Raji (cell line): Measurements from ENCODE around the gene MAP3K14.
A peak's percentile ranks its signal among the peaks of the same experiment; 100 is the strongest.

Experiments
- POLR2A ChIP-seq: IDR thresholded peaks from 2 replicates; pipeline ENCODE4 v1.6.1; 2011; ENCODE audit warnings: low read depth, low read length, control low read depth; ENCODE audit not compliant: insufficient read depth

MAP3K14 gene

DNA sequence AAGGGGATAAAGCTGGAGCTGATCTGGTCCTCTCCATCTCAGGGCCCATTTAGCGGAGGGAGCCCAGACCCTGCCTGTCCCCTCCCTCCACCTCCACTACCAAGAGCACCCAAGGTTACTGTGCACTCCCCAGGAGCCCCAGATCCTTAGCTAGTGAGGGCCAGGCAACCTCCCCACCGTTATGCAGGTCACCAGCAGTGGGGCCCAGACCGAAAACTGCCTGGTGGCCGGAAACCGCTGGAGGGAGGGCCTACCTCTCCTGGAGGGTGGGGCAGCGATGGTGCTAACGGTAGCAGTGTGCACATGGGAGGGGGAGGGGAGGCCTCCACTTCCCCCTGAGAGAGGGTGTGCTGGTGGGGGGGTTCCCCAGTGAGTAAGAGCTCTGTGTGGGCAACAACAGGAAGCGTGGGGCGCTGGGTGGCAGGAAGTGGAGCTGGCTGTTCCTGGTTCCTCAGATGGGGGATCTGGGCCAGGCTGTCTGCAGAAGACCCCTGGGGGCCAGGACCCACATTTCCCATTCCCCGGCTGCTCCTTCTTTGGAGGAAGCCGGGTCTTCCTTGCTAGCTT is 90.8 kb downstream of the MAP3K14 start:
- TF ChIP-seq POLR2A = peak; percentile 90

DNA sequence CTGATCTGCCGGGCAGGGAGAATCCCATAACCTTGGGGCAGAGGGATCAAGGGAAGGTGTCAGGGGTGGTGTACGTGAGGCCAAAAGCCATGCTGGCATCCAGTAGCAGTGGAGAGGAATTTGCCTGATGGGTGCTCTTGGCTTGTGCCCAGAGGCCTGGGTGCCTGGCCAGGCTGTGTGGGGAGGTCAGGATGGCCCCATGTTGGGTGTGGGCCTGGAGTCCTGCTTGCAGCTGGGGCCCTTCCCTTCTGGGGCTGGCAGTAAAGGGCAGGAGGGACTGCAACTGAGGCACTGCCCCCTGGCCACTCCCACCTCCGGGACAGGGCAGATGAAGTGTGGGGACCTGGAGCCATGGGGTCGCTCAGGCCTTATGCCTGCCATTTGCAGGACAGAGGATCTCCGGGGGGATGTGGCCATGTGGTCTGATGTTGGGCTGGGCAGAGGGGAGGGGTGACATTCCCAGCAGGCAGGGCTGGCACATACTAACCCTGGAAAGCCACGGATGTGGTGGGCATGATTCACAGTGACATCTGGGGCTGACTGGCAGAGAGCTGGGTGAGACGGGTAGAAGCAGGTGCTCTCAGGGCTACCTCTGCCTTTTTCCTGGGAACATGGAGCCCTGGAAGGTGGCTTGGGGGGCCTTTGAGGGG is 91.6 kb downstream of the MAP3K14 start:
- TF ChIP-seq POLR2A = peak; percentile 10; the same call in 1 of the 2 replicates

DNA sequence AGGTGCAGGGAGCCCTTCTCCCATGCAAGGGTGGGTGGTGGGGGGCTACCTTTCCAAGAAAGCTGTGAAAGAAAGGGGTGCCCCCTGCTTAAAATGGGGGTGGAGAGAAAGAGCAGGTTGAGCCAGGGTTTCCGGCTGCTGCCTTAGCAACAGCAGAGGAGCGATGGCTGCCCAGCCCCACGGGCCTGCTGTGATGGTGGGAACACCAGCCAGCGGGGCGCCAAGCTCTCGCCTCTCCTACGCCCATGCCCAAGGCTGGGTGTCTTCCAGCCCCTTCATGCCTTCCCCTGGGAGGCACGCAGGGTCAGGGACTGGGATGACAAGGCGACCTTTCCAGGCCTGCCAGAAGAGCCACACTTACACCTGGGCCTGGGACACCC is 92.2 kb downstream of the MAP3K14 start:
- TF ChIP-seq POLR2A = no peak

DNA sequence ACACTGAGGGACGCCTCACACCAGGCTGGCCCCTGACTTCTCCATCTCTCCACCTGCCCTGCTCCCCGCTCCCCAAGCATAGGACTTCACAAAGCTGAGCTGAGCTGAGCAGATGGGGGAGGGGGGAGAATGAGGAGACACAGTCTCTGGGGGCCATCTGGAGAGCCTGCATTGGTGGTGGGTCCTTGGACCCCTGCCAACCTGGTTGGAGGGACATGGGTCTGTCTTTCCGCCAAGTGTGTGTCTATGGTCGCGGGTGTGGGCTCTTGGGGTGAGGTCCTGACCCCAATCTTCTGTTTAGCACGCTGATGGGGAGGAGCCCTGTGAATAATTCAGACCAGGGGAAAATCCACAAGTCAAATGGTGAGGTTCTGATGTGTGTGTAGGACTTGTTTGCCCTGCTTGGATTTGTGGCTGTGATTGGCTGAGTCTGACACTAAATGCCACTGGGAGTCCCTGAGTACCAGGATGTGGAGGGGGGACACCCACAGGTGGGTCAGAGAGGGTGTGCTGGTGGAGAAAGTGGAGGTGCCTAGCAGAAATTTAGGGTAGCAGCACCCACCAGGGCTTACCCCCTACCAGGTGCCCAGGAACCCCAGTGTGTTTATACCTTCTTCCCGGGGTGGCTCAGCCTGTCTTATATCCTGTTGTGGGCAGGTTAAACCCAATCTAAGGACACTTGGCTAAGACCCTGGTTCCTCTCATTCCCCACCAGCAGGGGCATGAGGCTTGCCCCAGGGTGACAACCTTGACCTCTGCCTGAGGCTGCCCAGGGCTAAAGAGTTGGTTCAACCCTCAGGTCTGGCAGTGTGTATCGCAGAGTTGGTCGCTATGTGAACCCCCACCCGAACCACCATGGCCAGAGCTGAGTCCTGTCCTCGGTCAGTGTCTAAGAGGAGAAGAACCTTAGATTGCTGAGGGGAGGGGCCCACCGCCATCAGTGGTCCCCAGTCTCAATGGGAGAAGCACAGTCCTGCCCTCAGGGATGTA is 93.0 kb downstream of the MAP3K14 start:
- peak; percentile 43; the same call in 1 of the 2 replicates for TF ChIP-seq POLR2A

DNA sequence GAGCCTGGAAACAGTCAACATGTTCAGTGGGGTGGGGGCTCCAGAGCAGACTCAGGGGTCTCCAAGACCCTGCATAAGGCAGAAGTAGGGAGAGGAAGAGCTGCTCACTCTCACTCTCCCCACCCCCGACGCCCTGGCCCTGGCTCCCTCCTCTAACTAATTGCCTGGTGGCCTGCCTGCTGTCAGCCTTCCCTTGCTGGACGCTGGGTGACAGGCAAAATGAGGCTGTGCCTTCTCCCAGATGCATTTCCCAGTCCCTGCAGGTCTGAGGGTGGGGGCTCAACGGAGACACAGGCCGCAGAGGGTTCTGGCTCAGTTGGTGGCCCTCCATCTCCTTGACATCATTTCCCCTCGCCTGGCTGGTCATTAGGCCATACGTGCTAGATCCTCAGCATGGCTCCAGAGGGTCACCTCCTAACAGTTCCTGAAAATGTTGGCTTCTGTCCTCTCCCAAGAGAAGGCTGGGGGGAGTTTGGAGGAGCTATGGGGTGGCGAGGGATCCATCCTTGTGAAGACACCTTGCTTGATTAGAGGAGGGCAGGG is 93.8 kb downstream of the MAP3K14 start:
- no peak for TF ChIP-seq POLR2A

DNA sequence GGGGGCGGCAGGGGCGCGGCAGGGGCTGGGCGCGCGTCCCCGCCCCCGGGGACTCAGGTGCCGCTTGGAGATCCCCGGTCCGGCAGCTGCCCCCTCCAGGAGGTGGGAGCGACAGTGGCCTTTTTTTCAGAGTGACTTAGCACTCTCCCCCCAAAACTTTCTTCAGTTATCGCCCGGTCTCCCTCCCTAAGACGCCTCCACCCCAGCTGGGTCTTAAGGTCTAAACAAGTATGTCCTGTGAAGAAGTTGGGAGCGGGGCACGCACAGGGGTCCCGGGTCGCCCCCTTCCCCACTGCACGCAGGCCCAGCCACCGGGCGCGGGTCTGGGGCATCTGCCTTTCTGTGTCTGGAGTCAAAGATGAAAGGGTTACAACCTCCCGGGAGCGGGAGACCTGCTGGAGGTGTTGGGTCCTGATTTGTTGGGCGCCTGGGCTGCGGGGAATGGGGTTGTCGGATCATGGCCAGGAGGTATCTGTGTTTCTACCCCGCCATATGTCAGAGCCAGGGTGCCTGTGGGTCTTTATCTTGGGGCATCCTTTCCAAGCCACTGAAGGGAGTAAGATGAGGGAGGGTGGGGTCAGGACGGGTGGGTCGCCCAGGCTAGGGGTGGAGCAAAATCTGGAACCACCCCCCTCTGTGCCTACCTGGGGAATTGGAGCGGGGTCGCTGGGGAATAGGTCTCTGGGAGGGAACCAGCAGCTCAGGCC is 94.4 kb downstream of the MAP3K14 start:
- TF ChIP-seq POLR2A = peak; percentile 80

DNA sequence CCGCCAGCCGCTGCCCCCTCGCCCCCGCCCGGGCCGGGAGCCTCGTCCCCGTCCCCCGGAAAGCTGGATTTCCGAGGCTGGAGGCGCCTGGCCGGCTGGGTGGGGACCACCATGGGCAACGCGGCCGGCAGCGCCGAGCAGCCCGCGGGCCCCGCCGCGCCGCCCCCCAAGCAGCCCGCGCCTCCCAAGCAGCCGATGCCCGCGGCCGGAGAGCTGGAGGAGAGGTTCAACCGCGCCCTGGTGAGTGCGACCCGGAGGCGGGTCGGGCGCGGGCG is 94.9 kb downstream of the MAP3K14 start:
- no peak for TF ChIP-seq POLR2A

DNA sequence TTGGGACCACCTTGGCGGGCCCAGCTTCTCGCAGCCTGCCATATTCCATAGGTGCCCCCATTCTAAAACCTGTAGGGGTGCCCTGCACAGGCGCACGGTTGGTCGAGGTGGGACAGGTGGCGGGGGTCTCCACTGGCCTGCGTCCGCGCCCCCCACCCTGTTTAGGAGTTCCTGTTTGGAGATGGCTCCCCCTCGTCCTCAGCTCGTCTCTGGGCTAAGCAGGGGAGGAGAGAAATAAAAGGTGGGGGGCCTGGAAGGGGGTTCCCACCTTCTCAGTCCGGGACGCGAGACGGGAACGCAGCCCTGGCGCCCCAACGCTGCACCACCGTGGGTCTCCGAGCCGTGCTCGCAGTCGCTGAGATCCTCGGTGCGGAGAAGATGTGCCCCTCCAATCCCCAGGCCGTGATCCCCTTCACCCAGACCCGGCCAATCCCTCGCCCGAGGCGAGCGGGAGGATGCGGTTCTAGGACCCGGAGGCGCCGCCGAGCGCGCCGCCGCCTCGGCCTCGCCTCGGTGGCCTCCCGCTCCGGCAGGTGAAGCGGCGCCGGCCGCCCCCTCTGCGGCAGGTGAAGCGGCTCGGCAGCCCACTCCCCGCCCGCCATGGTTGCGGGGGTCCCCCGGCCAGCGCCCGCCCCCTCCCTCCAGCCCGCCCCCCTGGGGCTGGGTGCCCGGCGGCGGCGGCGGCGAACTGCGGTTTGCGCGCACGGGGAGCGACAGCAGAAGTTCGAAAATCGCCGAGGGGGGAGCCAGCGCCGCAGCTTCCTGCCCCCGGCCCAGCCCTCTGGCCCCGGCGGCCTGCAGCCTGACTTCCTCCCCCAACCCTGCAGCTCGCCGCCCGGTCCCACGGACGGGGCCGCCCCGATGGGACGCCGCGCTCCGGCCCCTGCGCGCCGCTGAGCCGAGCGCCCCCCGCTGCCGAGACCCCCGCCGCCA is 95.5 kb downstream of the MAP3K14 start, which contains the start of gene FMNL1:
TSS of gene FMNL1 (plus strand) at position 805 of the 933 bp plus-strand sequence. CDS start 240 bp downstream, outside the sequence.
- TF ChIP-seq POLR2A = peak; percentile 46

DNA sequence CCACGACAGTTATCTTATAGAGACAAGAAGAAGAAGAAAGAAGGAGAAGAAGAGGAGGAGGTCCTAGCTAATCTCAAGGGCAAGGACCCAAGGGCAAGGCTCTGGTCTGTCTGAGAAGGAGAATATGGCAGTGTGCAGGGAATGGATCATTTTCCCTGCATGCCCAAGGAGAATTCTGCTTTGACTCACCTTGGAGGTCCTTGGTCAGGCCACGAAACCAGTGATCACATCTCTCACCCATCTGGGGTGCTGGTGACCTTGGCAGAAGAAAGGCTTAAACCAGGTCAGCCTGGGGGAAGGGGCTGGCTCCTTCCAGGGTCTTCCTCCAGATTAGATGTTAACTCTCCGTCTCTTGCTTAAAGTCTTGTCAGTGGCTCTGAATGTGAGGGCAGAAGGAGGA is 96.7 kb downstream of the MAP3K14 start:
- TF ChIP-seq POLR2A = no peak

DNA sequence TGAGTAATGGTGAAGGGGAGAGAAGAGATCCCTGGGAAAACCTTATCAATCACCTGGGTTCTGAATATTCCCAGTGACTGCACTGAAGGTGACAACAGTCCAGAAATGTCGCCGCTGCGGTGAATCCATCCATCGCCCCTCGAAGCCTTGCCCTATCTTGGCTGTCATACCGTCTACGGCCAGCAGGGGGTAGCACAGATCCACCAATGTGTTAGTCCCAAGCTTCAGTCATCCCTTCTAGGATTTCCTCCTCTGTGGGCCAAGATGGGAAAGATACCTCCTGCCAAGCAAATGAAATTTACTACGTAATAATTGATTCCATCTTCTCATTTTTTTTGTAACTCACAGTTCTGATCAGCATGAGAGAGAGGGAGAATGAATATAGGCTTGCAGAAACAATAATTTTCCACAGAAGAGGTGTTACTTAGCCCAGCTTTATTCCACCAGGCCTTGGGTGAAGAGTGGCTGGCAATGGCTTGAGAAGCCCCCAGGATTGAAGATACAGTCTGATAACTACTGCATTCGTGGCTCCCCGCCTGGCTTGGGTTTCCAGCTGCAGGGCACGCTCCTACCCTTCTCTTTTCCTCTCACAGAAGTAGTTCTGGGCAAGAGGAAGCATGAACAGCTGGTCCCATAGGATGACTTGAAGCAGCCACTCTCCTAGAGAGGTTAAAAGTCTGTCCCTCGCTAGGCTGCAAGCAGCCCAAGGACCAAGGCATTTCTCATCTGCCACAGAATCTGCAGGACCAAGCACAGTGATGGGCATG is 97.7 kb downstream of the MAP3K14 start:
- TF ChIP-seq POLR2A = no peak
